HG03039 (cell line): ENCODE measurements around the gene PSMD3.

Experiments used
- ATAC-seq: cut with Tn5 transposase; IDR thresholded peaks from one replicate; pipeline ENCODE4 v1.9.1; 2021; ENCODE audit warnings: mild to moderate bottlenecking, moderate library complexity; ENCODE audit not compliant: unreplicated experiment

The PSMD3 gene

GRCh38 chr17:39955726-39956225 lies 24.8 kb upstream of the PSMD3 start:
- no peak for ATAC-seq

GRCh38 chr17:39960524-39961041 lies 20.0 kb upstream of the PSMD3 start:
- no peak for ATAC-seq

- no peak for ATAC-seq
These were observed 17.9 kb upstream of the PSMD3 start, which contains the start of gene GSDMA for GRCh38 chr17:39962642-39963220. TSS of gene GSDMA (plus strand) at chr17:39963004. CDS start at chr17:39965688, 2,684 bp downstream.

GRCh38 chr17:39963829-39964228 lies 16.8 kb upstream of the PSMD3 start:
- ATAC-seq, result no peak

- ATAC-seq, result no peak
These were observed 15.4 kb upstream of the PSMD3 start for GRCh38 chr17:39965017-39965699.

GRCh38 chr17:39966771-39967170 lies 13.8 kb upstream of the PSMD3 start:
- no peak for ATAC-seq

GRCh38 chr17:39968761-39969160 lies 11.8 kb upstream of the PSMD3 start:
- ATAC-seq, result no peak

GRCh38 chr17:39969375-39969774 lies 11.2 kb upstream of the PSMD3 start:
- no peak for ATAC-seq

GRCh38 chr17:39970157-39970692 lies 10.4 kb upstream of the PSMD3 start:
- ATAC-seq, result no peak

- ATAC-seq, result no peak
These were observed 9.5 kb upstream of the PSMD3 start for GRCh38 chr17:39971076-39971603.

GRCh38 chr17:39972271-39972670 lies 8.3 kb upstream of the PSMD3 start:
- no peak for ATAC-seq

GRCh38 chr17:39973496-39973895 lies 7.1 kb upstream of the PSMD3 start:
- no peak for ATAC-seq

GRCh38 chr17:39974433-39974832 lies 6.2 kb upstream of the PSMD3 start:
- no peak for ATAC-seq

GRCh38 chr17:39975801-39976200 lies 4.8 kb upstream of the PSMD3 start:
- ATAC-seq, result no peak

- no peak for ATAC-seq
These were observed 1.5 kb upstream of the PSMD3 start for GRCh38 chr17:39979016-39979670.

- peak; percentile 7 for ATAC-seq
These were observed 685 bp upstream of the PSMD3 start for GRCh38 chr17:39979893-39980350.

GRCh38 chr17:39981207-39981741 lies 667 bp downstream of the PSMD3 start:
- ATAC-seq, result no peak

- no peak for ATAC-seq
These were observed 1.3 kb downstream of the PSMD3 start for GRCh38 chr17:39981766-39982375.

- ATAC-seq, result no peak
These were observed 7.7 kb downstream of the PSMD3 start for GRCh38 chr17:39988206-39988810.

GRCh38 chr17:39994448-39994847 lies 13.8 kb downstream of the PSMD3 start:
- ATAC-seq, result no peak
